HL-60 (cell line): ENCODE data around the gene EXOC6B.

Source experiments
- CTCF ChIP-seq: IDR thresholded peaks from one replicate; pipeline ENCODE4 v1.5.1; 2011; ENCODE audit warnings: low read length, control low read depth, inconsistent platforms; ENCODE audit not compliant: insufficient read depth
- GABPA ChIP-seq: IDR thresholded peaks from 2 replicates; pipeline ENCODE4 v1.6.1; 2012; ENCODE audit warnings: low read depth
- POLR2AphosphoS5 ChIP-seq: IDR thresholded peaks from 2 replicates; pipeline ENCODE4 v1.6.1; 2012; ENCODE audit warnings: low read depth
- REST ChIP-seq: IDR thresholded peaks from 2 replicates; pipeline ENCODE4 v1.6.1; 2012; ENCODE audit warnings: low read depth; ENCODE audit not compliant: insufficient replicate concordance

DNA sequence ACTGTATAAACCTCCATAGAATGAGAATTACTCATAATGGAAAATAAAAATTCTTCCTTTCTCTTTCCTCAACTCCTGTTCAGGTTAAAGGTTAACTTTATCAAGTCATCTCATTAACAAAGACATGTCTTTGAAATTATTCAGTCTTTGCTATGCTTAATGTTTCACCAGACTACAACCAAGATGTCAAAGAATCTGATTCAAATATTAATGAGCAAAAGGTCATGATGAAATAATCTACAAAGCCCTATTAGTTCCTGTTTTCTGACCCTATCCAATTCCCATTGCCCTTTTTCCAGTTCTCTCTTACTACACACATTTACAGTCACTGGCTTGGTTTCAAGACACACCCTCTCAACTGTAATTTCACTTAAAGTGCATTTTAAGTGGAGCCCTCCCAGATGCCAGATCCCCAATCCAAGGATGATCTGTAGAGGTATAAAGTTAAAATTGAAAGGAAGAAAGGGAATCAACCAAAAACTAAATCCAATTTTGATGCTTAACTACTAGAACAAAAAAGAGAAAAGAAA lies 431.2 kb downstream of the EXOC6B start:
- TF ChIP-seq CTCF (no peak), REST (no peak), POLR2AphosphoS5 (no peak), GABPA (no peak)
